SK-N-SH treated with all-trans-retinoic acid at 6 μM for 48 hours (cell line): ENCODE data around the gene LFNG.
"Not testable (repeated sequence)": the region's sequence is repeated elsewhere in the genome, so short reads cannot be mapped to it uniquely, and the experiment has no call there.

Source experiments
- ARNTL ChIP-seq: fragments of 450-650 bp; formaldehyde crosslinking; IDR thresholded peaks from 2 replicates; pipeline ENCODE4 v1.5.0; 2020; ENCODE audit warnings: low read depth, mild to moderate bottlenecking, moderate library complexity, borderline replicate concordance
- CREB5 ChIP-seq: fragments of 250-450 bp; sonication (Bioruptor Pico); IDR thresholded peaks from 2 replicates; pipeline ENCODE4 v1.5.1; 2020; ENCODE audit warnings: low read depth, mild to moderate bottlenecking, moderate library complexity
- CSDC2 ChIP-seq: fragments of 250-450 bp; sonication (Bioruptor Pico); IDR thresholded peaks from 2 replicates; pipeline ENCODE4 v1.5.0; 2020; ENCODE audit warnings: mild to moderate bottlenecking, moderate library complexity
- ESRRG ChIP-seq: fragments of 250-450 bp; sonication (Bioruptor Pico); IDR thresholded peaks from 2 replicates; pipeline ENCODE4 v1.6.1; 2021; ENCODE audit warnings: mild to moderate bottlenecking
- GLIS3 ChIP-seq: fragments of 250-450 bp; sonication (Bioruptor Pico); IDR thresholded peaks from 2 replicates; pipeline ENCODE4 v1.5.0; 2020; ENCODE audit warnings: mild to moderate bottlenecking, moderate library complexity
- ISL1 ChIP-seq: fragments of 250-450 bp; sonication (Bioruptor Pico); IDR thresholded peaks from 2 replicates; pipeline ENCODE4 v2.1.2; 2022; ENCODE audit warnings: mild to moderate bottlenecking, moderate library complexity
- OSR1 ChIP-seq: fragments of 250-450 bp; sonication (Bioruptor Pico); IDR thresholded peaks from 2 replicates; pipeline ENCODE4 v1.8.0; 2022; ENCODE audit warnings: moderate library complexity, mild to moderate bottlenecking, inconsistent platforms
- PATZ1 ChIP-seq: fragments of 250-450 bp; sonication (Bioruptor Pico); IDR thresholded peaks from 2 replicates; pipeline ENCODE4 v1.8.0; 2020; ENCODE audit warnings: mild to moderate bottlenecking, moderate library complexity, borderline replicate concordance
- PPARA ChIP-seq: fragments of 250-450 bp; sonication (Bioruptor Pico); IDR thresholded peaks from 2 replicates; pipeline ENCODE4 v1.5.0; 2020; ENCODE audit warnings: mild to moderate bottlenecking, borderline replicate concordance
- RARB ChIP-seq: fragments of 250-450 bp; sonication (Bioruptor Pico); IDR thresholded peaks from 2 replicates; pipeline ENCODE4 v1.8.0; 2021; ENCODE audit warnings: mild to moderate bottlenecking, moderate library complexity
- SNAI2 ChIP-seq: fragments of 250-450 bp; sonication (Bioruptor Pico); IDR thresholded peaks from 2 replicates; pipeline ENCODE4 v1.5.0; 2020; ENCODE audit warnings: mild to moderate bottlenecking, moderate library complexity
- ZFP3 ChIP-seq: fragments of 250-450 bp; sonication (Bioruptor Pico); IDR thresholded peaks from 2 replicates; pipeline ENCODE4 v1.5.0; 2020; ENCODE audit warnings: mild to moderate bottlenecking, moderate library complexity
- ZNF565 ChIP-seq: fragments of 450-650 bp; formaldehyde crosslinking; conservative IDR thresholded peaks from 2 replicates; pipeline ENCODE4 v1.5.0; 2020; ENCODE audit warnings: low read depth, mild to moderate bottlenecking, moderate library complexity
- TF ChIP-seq, protein P1 (sequence below): fragments of 250-450 bp; sonication (Bioruptor Pico); IDR thresholded peaks from 2 replicates; pipeline ENCODE4 v1.8.0; 2021; ENCODE audit warnings: low read depth, mild to moderate bottlenecking, moderate library complexity, borderline replicate concordance

- TF ChIP-seq ZNF565 (CRISPR knock-in tag); PATZ1 (CRISPR knock-in tag); PPARA (CRISPR knock-in tag); RARB (CRISPR knock-in tag); CREB5 (CRISPR knock-in tag); ESRRG; ZFP3 (CRISPR knock-in tag); ISL1; OSR1; CSDC2 (CRISPR knock-in tag); GLIS3; SNAI2; ARNTL: not testable (repeated sequence)
- TF ChIP-seq, protein P1, sequence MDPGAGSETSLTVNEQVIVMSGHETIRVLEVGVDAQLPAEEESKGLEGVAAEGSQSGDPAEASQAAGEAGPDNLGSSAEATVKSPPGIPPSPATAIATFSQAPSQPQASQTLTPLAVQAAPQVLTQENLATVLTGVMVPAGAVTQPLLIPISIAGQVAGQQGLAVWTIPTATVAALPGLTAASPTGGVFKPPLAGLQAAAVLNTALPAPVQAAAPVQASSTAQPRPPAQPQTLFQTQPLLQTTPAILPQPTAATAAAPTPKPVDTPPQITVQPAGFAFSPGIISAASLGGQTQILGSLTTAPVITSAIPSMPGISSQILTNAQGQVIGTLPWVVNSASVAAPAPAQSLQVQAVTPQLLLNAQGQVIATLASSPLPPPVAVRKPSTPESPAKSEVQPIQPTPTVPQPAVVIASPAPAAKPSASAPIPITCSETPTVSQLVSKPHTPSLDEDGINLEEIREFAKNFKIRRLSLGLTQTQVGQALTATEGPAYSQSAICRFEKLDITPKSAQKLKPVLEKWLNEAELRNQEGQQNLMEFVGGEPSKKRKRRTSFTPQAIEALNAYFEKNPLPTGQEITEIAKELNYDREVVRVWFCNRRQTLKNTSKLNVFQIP (CRISPR knock-in tag): not testable (repeated sequence)
Measured at GRCh38 chr7:2563955-2564354, 44.4 kb downstream of the LFNG start.
